ENCODE results near the gene IGSF10.
"Not testable (repeated sequence)": the region's sequence is repeated elsewhere in the genome, so short reads cannot be mapped to it uniquely, and the experiment has no call there.

The IGSF10 gene

GRCh38 chr3:151460774-151461450 is at the start of gene IGSF10:
TSS of gene IGSF10 (minus strand) at chr3:151461061. CDS start at chr3:151458709, 2,352 bp downstream.
- FAIRE-seq, result no peak

- FAIRE-seq, result not testable (repeated sequence)
Measured at GRCh38 chr3:151509468-151510135, 48.7 kb upstream of the IGSF10 start.

- FAIRE-seq, result no peak
Measured at GRCh38 chr3:151504606-151505005, 43.7 kb upstream of the IGSF10 start.

DNA sequence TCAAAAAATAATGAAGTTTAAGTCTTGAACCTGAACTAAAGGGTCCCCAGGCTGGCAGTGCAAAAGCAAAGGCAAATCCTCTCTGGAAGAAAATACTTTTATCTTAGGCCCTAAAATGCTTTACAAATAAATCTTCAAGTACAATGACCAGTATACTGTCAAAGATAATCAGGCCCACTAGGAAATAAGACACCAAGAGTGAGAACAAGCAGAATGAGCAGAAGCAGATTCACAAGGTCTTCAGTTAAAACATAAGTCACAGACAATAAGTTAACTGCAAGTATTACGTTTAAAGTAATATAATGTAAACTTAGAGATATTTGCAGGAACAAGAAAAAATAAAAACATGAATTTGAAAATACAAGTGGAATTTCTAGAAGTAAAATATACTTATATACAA is 42.2 kb upstream of the IGSF10 start:
- no peak for FAIRE-seq

GRCh38 chr3:151501923-151502632 is 41.2 kb upstream of the IGSF10 start:
- no peak for FAIRE-seq

DNA sequence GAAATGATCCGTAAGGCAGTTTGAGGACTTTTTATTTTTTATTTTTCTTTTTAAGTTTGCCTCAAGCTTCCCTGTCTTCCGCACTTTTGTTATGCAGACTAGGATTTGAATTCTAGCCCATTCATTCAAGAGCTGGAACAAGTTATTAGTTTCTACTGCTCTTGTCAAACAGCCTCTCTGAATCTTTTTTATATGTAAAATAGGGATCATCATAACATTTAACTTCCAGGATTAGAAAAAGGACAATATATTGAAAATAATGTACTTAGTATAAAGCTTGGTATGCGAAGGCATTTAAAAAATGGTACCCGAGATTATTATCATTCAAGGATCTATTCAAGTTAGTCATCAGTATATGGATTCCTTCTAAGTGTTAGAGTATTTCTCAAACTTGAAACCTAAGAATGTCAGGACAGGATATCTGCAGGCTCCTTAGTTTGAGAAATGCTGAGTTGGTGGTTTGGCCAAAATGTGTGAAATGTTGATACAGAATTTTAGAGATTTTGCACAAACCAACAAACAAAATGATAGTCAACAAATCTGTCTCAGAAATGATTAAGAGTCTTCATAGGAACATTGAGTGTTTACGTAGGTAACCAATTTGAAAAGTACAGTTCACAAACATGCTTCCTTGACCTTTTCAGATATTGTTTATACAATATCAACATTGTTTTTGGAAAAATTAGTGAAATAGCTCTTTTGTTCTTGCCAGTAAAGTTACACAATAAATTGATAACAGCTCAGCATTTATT is 40.5 kb upstream of the IGSF10 start:
- FAIRE-seq, result no peak

GRCh38 chr3:151499168-151499567 is 38.3 kb upstream of the IGSF10 start:
- FAIRE-seq, result no peak

DNA sequence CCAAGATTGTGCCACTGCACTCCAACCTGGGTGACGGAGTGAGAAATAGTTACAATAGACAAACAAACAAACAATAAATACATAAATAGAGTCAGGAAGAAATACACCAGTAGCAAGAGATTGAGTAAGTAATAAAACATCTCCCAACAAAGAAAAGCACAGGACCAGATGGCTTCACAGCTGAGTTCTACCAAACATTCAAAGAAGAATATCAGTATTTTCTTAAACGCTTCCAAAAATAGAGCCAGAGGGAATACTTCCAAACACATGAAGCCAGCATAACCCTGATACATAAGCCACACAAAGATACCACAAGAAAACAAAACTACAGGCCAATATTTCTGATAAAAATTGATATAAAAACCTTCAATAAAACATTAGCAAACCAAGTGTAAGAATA is 30.7 kb upstream of the IGSF10 start:
- no peak for FAIRE-seq

- not testable (repeated sequence) for FAIRE-seq
Measured at GRCh38 chr3:151487833-151488232, 27.0 kb upstream of the IGSF10 start.

- FAIRE-seq, result no peak
Measured at GRCh38 chr3:151483961-151484520, 23.2 kb upstream of the IGSF10 start.

DNA sequence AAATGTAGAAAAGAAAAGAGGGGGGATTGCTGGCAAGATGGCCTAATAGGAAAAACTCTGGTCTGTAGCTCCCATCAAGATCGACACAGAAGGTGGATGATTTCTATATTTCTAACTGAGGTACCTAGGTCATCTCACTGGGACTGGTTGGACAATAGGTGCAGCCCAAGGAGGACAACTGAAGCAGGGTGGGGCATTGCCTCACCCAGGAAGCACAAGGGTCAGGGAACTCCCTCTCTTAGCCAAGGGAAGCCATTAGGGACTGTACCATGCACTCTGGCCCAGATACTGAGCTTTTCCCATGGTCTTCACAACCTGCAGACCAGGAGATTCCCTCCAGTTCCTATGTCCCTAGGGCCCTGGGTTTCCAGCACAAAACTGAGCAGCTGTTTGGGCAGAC is 22.6 kb upstream of the IGSF10 start:
- no peak for FAIRE-seq

- FAIRE-seq, result no peak
Measured at GRCh38 chr3:151480492-151480891, 19.6 kb upstream of the IGSF10 start.

GRCh38 chr3:151479452-151479851 is 18.6 kb upstream of the IGSF10 start:
- no peak for FAIRE-seq

- FAIRE-seq, result no peak
Measured at GRCh38 chr3:151478335-151478697, 17.5 kb upstream of the IGSF10 start.

- FAIRE-seq, result no peak
Measured at GRCh38 chr3:151477591-151478334, 16.9 kb upstream of the IGSF10 start.

- FAIRE-seq, result no peak
Measured at GRCh38 chr3:151476344-151477018, 15.6 kb upstream of the IGSF10 start.

- no peak for FAIRE-seq
Measured at GRCh38 chr3:151468284-151468917, 7.5 kb upstream of the IGSF10 start.

GRCh38 chr3:151467069-151467468 is 6.2 kb upstream of the IGSF10 start:
- FAIRE-seq, result no peak

GRCh38 chr3:151462991-151463390 is 2.1 kb upstream of the IGSF10 start:
- FAIRE-seq, result no peak

GRCh38 chr3:151462278-151462780 is 1.5 kb upstream of the IGSF10 start:
- FAIRE-seq, result no peak

- no peak for FAIRE-seq
Measured at GRCh38 chr3:151460228-151460627, 633 bp downstream of the IGSF10 start.

Data from TTC549 (cell line).